MM.1S (cell line): ENCODE data around the gene APPBP2.

Experiments
- EZH2phosphoT487 ChIP-seq: fragments of 300-600 bp; sonication (generic); IDR thresholded peaks from 2 replicates; pipeline ENCODE4 v1.6.1; 2018; ENCODE audit warnings: antibody characterized with exemption, low read length
- TF ChIP-seq, protein P1 (sequence below): fragments of 300-600 bp; sonication (generic); IDR thresholded peaks from 2 replicates; pipeline ENCODE4 v1.5.1; 2016; ENCODE audit warnings: antibody characterized with exemption, low read length, mixed read lengths

DNA sequence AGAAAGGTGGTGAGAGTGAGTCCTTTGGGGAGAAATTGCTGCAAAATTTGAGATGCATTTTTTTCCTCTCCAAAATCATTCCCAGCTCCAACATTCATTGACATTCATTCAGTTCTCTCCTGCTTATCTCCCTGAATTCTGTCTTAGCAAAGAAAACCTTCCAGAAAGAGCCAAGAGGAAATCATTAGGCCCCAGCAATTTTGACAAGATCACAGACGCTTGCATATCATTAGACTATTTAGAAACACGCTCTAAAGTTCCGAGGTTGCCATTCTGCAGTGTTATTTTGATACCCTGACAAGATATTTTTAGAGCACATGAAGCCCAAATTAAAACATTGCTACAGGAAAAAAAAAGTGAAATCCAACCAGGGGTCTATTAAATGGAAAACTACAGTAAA is 113.3 kb downstream of the APPBP2 start:
- no peak for TF ChIP-seq EZH2phosphoT487
- TF ChIP-seq, protein P1, sequence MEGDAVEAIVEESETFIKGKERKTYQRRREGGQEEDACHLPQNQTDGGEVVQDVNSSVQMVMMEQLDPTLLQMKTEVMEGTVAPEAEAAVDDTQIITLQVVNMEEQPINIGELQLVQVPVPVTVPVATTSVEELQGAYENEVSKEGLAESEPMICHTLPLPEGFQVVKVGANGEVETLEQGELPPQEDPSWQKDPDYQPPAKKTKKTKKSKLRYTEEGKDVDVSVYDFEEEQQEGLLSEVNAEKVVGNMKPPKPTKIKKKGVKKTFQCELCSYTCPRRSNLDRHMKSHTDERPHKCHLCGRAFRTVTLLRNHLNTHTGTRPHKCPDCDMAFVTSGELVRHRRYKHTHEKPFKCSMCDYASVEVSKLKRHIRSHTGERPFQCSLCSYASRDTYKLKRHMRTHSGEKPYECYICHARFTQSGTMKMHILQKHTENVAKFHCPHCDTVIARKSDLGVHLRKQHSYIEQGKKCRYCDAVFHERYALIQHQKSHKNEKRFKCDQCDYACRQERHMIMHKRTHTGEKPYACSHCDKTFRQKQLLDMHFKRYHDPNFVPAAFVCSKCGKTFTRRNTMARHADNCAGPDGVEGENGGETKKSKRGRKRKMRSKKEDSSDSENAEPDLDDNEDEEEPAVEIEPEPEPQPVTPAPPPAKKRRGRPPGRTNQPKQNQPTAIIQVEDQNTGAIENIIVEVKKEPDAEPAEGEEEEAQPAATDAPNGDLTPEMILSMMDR = no peak
